ENCODE measurements around the gene KRT9. TPM values are rescaled to one million over a fixed set of nuclear protein-coding genes. Genes with fewer than 3 reads are reported as not detected.
"Not testable (repeated sequence)": the region's sequence is repeated elsewhere in the genome, so short reads cannot be mapped to it uniquely, and the experiment has no call there.

Gene KRT9
- polyA plus RNA-seq, 6 donors from 2014 or later = not detected

DNA sequence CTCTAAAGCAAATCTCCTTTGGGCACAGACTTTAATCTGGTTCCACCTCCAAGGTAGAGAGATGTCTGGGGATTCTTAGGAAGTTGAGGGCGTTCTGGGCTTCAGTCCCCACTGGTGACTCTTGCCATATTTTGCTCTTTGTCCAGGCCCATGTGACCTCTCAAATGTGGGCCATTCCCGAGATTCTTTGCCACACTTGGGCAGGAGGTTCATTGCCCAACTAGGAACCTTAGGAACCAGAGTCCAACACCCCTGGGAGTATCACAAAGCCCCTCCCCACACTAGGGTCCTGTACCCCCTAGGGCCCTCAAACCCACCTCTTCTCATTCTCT is 8.4 kb upstream of the KRT9 start:
- Mint-ChIP-seq H3K27me3 (peaks cover 20 to 76% (median 73%) of the 10 kb centered on the region in 3 donors), H3K4me1 (peaks cover 0 to 2% (median 0%) of the 10 kb centered on the region in 3 donors), H3K4me3 (no peak overlapping the region), H3K36me3 (peaks cover 0 to 7% of the 10 kb centered on the region in 2 donors), H3K27ac (peak overlapping the region in 1 of 6 donors; percentile 70), H3K9me3 (peaks cover 0 to 3% (median 2%) of the 10 kb centered on the region in 7 donors)
- ATAC-seq (ENCODE audit: low read depth in 2 of 2) = no peak
- no peak for DNase-seq

DNA sequence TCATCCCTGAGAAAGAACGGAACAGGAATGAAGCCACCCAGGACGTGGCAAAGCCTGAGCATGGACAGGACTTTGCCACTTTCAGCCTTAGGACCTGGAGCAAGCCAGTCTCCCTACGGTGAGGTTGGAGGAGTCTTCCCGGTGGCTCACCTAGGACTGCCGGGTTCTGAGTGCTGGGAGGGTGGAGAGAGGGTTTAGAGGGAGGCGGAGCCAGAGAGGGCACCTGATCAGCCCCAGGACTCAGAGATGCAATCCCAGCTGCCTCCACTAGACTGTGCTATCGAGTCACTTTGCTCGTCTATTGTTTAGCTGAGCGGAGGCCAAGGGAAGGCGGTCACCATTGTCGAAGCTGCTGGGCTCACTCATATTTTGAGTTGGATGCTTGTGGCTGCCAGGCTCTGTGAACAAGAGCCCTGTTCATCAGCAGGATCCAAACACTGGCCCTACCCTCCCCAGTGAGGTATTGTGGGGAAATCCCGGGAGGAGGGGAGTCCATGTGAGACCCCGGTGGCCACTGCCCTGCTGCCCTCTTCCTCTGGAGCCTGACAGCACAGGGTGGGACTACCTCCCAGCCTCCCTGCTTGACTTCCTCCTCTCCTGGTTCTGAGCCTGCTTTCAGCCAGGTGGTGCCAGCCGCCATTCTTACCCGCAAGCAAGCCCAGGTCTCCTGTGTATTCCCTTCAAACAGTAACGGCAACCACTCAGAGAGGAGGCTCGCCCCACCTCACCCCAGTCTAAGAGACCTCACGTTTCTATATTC is 7.8 kb upstream of the KRT9 start:
- Mint-ChIP-seq H3K36me3 (peaks cover 0 to 7% of the 10 kb centered on the region in 2 donors), H3K9me3 (peaks cover 0 to 3% (median 2%) of the 10 kb centered on the region in 7 donors), H3K4me3 (no peak overlapping the region), H3K27me3 (peaks cover 20 to 76% (median 76%) of the 10 kb centered on the region in 3 donors), H3K27ac (peak overlapping the region in 1 of 6 donors; percentile 85), H3K4me1 (peaks cover 0 to 2% (median 0%) of the 10 kb centered on the region in 3 donors)
- peak; percentile 45 to 52 for ATAC-seq (ENCODE audit: low read depth in 2 of 2)
- no peak for DNase-seq

DNA sequence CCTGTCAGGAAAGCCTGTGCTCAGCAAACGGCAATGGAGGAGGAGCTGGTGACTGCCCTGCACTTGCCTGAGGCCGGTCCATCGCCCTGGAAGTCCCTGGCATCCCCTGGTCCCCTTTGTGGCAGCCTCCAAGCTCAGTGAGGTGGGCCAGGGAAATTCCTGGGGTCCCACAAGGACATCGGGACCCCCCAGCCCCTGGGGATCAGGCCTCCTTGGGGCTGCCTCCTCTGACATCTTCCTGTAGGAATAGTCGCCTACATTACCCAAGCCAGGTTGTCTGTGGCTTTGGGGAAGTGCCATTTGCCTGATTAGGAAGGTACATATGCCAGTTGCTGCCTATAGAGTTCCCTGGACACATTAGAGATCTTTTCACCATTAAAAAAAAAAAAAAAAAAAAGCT is 7.1 kb upstream of the KRT9 start:
- H3K27me3 Mint-ChIP-seq = peaks cover 16 to 76% (median 71%) of the 10 kb centered on the region in 3 donors
- DNase-seq (no peak), ATAC-seq (ENCODE audit: low read depth in 2 of 2) (no peak)
- peaks cover 0 to 3% (median 2%) of the 10 kb centered on the region in 7 donors for H3K9me3 Mint-ChIP-seq
- H3K36me3 Mint-ChIP-seq = peaks cover 0 to 7% of the 10 kb centered on the region in 2 donors
- no peak overlapping the region for H3K27ac Mint-ChIP-seq
- peaks cover 0 to 2% (median 0%) of the 10 kb centered on the region in 3 donors for H3K4me1 Mint-ChIP-seq
- no peak overlapping the region for H3K4me3 Mint-ChIP-seq

DNA sequence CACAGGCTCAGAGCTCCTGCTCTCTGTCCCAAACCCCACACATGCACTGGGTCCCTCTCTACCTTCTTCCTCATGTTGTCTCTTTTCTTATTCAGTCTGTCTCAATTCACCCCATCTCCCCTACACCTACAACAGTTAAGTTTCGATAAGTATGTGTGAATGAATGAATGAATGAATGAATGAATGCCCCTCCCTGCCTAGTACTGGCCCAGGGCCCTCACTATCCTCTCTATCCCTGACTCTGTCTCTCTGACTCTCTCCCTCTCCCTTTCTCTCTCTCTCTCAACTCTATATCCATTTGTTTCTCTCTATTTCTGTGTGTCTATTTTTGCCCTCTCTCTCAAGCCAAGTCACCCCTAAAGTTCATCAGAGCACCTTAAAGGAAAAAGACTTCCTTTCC is 6.7 kb upstream of the KRT9 start:
- ATAC-seq (ENCODE audit: low read depth in 2 of 2) = no peak
- no peak for DNase-seq
- Mint-ChIP-seq H3K27ac (no peak overlapping the region), H3K9me3 (peaks cover 0 to 3% (median 2%) of the 10 kb centered on the region in 7 donors), H3K4me3 (no peak overlapping the region), H3K27me3 (peaks cover 16 to 75% (median 69%) of the 10 kb centered on the region in 3 donors), H3K4me1 (peaks cover 0 to 2% (median 0%) of the 10 kb centered on the region in 3 donors), H3K36me3 (peaks cover 0 to 7% of the 10 kb centered on the region in 2 donors)

DNA sequence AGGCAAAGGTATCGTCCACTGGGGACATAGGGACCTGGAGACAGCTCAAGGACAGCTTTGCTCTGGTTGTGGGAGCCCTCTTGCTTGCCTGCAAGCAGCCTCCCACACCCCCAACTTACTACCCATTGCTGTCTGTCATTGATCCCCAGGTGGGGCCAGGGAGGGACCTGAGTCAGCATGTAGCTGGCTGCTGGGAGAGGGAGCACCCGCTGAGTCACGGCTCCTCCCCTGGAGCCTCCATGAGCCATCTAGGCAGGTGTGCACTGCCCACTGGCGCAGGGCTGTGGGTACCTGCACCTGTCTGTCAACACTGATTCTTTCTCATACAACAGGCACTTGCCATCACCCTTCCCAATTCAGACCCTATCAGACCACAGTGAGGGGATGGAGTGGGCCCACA is 4.9 kb upstream of the KRT9 start:
- not testable (repeated sequence) for DNase-seq; H3K36me3 Mint-ChIP-seq; H3K4me3 Mint-ChIP-seq; H3K27ac Mint-ChIP-seq; H3K9me3 Mint-ChIP-seq; ATAC-seq (ENCODE audit: low read depth in 2 of 2); H3K4me1 Mint-ChIP-seq
- peaks cover 26 to 69% (median 67%) of the 10 kb centered on the region in 3 donors for H3K27me3 Mint-ChIP-seq

DNA sequence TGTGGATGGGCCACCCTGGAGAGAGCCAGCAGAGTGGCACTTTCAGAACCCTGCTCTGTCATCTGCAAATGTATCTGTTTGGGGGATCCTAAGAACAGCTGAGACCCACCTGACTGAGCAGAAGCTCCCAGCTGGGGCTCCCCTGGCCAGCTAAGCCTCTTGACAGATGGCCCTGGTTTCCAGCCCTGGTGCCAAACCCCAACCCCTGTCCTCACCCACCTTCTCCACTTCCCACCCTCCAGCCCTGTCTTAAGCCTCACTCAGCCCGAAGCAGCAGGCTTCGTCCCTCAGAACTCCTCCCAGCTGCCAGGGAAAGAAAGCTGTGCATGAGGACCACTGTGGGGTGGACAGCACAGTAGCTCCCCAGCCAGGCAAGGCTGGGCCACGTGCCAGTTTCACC is 3.5 kb upstream of the KRT9 start:
- H3K27ac Mint-ChIP-seq = no peak overlapping the region
- H3K4me1 Mint-ChIP-seq = peaks cover 0 to 2% (median 0%) of the 10 kb centered on the region in 3 donors
- peaks cover 0 to 7% of the 10 kb centered on the region in 2 donors for H3K36me3 Mint-ChIP-seq
- ATAC-seq (ENCODE audit: low read depth in 2 of 2) (no peak), DNase-seq (no peak)
- peaks cover 0 to 3% (median 2%) of the 10 kb centered on the region in 7 donors for H3K9me3 Mint-ChIP-seq
- peaks cover 33 to 76% (median 69%) of the 10 kb centered on the region in 3 donors for H3K27me3 Mint-ChIP-seq
- H3K4me3 Mint-ChIP-seq = no peak overlapping the region

DNA sequence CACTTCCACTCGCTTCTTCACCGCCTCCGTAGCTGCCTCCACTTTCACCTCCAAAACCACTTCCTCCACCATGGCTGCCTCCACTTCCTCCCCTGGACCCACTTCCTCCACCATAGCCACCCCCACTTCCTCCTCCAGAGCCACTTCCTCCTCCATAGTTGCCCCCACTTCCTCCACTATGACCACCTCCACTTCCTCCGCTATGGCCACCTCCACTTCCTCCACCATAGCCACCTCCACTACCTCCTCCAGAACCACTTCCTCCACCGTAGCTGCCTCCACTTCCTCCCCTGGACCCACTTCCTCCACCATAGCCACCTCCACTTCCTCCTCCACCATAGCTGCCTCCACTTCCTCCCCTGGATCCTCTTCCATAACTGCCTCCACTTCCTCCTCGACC is 4.5 kb downstream of the KRT9 start:
- ATAC-seq (ENCODE audit: low read depth in 2 of 2) (no peak), DNase-seq (no peak)
- peak overlapping the region in 2 of 8 donors; percentile 22 to 64 for H3K4me3 Mint-ChIP-seq
- peaks cover 24 to 48% (median 36%) of the 10 kb centered on the region in 3 donors for H3K27me3 Mint-ChIP-seq
- peaks cover 8 to 22% (median 14%) of the 10 kb centered on the region in 7 donors for H3K9me3 Mint-ChIP-seq
- peak overlapping the region; percentile 50 to 97 (median 90) for H3K27ac Mint-ChIP-seq
- H3K4me1 Mint-ChIP-seq = peaks cover 7 to 12% (median 10%) of the 10 kb centered on the region in 3 donors
- peaks cover 0 to 9% of the 10 kb centered on the region in 2 donors for H3K36me3 Mint-ChIP-seq

DNA sequence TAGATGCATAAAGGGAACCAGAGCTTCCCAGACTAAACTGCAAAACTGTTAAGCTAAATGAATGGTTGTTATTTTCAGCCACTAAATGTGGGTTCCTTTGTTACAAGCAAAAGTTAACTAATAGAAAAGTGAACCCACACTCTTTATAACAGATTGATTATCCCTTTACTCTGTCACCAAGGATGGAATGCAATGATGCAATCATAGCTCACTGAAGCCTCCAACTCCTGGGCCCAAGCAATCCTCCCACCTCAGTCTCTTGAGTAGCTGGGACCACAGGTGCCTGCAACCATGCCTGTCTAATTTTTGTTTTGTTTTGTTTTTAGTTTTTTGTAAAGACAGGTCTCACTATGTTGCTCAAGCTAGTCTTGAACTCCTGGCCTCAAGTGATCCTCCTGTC is 6.5 kb downstream of the KRT9 start:
- H3K27me3 Mint-ChIP-seq = peaks cover 27 to 36% (median 34%) of the 10 kb centered on the region in 3 donors
- H3K4me3 Mint-ChIP-seq = no peak overlapping the region
- H3K27ac Mint-ChIP-seq = no peak overlapping the region
- H3K4me1 Mint-ChIP-seq = peaks cover 7 to 12% (median 10%) of the 10 kb centered on the region in 3 donors
- peaks cover 8 to 22% (median 14%) of the 10 kb centered on the region in 7 donors for H3K9me3 Mint-ChIP-seq
- ATAC-seq (ENCODE audit: low read depth in 2 of 2) = no peak
- no peak for DNase-seq
- peaks cover 0 to 9% of the 10 kb centered on the region in 2 donors for H3K36me3 Mint-ChIP-seq

DNA sequence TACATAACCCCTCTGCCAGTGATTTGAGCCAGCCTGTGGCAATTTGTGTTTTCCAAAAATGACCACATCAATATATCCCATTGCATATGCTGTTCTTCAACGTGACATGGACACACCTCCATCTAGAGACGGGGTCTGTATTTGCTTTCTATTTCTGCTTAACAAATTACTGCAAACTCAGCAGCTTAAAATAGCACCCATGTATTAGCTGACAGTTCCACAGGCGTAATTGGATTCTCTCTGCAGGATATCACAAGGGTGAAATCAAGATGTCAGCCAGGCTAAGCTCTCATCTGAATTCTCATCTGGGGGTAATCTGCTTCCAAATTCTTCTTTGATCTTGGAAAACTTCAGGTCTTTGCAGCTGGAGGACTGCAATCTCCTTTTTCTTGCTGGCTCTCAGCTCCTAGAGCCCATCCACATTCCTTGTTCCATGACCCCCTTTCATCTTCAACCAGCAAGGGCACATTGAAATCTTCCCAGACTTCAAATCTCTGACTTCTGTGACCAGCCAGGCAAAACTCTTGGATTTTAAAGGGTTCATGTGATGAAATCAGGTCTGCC is 8.2 kb downstream of the KRT9 start:
- ATAC-seq (ENCODE audit: low read depth in 2 of 2) (no peak), DNase-seq (no peak)
- Mint-ChIP-seq H3K9me3 (peaks cover 8 to 20% (median 14%) of the 10 kb centered on the region in 7 donors), H3K4me3 (no peak overlapping the region), H3K27ac (no peak overlapping the region), H3K36me3 (peaks cover 0 to 9% of the 10 kb centered on the region in 2 donors), H3K4me1 (peaks cover 7 to 12% (median 10%) of the 10 kb centered on the region in 3 donors), H3K27me3 (peaks cover 30 to 45% (median 33%) of the 10 kb centered on the region in 3 donors)

DNA sequence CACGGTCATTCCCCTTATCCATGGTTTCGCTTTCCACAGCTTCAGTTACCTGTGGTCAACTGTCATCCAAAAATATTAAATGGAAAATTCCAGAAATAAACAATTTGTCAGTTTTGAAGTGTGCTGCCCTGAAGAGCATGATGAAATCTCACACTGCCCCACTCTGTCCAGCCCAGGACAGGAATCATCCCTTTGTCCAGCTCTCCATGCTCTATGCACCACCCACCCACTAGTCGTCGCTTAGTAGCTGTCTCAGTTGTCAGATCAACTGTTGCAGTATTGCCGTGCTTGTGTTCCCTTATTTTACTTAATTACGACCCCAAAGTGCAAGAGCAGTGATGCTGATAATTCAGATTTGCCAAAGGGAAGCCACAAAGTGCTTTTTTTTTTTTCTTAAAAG is 10.3 kb downstream of the KRT9 start:
- Mint-ChIP-seq H3K36me3 (no peaks in the 10 kb centered on the region), H3K4me3 (no peak overlapping the region), H3K27me3 (peaks cover 42 to 66% (median 51%) of the 10 kb centered on the region in 3 donors), H3K27ac (no peak overlapping the region), H3K4me1 (peaks cover 0 to 3% (median 0%) of the 10 kb centered on the region in 3 donors), H3K9me3 (peaks cover 0 to 2% (median 0%) of the 10 kb centered on the region in 7 donors)
- DNase-seq (no peak), ATAC-seq (ENCODE audit: low read depth in 2 of 2) (no peak)

DNA sequence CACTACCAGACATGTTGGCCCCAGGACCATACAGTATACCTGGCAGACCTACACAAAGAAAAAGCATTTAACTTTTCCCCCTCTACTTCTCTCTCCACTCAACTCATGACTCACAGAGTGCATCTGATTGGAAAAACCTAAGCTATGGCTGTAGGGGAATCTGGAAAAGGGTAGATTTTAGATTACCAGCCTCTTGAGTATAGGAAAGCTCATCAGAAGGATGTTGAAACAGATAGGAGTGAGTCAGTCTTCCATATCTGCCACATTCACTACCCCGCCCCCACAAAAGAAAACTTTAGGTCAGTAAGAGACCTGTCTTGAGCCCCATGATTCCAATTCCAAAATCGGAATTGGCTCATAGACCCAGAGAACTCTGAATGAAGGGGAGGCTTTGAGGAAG is 12.3 kb downstream of the KRT9 start:
- DNase-seq (no peak), ATAC-seq (ENCODE audit: low read depth in 2 of 2) (no peak)
- Mint-ChIP-seq H3K36me3 (no peaks in the 10 kb centered on the region), H3K9me3 (no peaks in the 10 kb centered on the region), H3K4me3 (no peak overlapping the region), H3K27ac (no peak overlapping the region), H3K27me3 (peaks cover 56 to 80% (median 66%) of the 10 kb centered on the region in 3 donors), H3K4me1 (no peaks in the 10 kb centered on the region)

DNA sequence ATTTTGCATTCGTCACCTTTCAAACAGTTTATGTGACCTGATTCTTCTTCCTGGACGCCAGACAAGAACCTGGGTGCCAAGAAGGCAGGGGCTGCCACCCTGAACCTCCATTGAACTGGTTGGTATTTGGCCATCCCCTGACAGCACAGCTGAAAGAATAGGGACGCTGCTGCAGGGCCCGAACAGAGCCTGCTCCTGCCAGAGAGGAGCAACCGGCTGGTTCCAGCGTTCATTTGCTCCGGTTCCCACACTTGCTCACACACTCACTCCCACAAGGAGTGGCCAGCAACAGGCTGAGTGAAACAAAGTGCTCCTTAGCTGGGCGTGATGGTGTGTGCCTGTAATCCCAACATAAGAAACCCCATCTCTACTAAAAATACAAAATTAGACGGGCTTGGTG is 14.9 kb downstream of the KRT9 start:
- no peaks in the 10 kb centered on the region for H3K9me3 Mint-ChIP-seq
- H3K27me3 Mint-ChIP-seq = peaks cover 56 to 83% (median 80%) of the 10 kb centered on the region in 3 donors
- no peak overlapping the region for H3K27ac Mint-ChIP-seq
- ATAC-seq (ENCODE audit: low read depth in 2 of 2) (no peak), DNase-seq (no peak)
- peak overlapping the region in 1 of 8 donors; percentile 47 for H3K4me3 Mint-ChIP-seq
- H3K4me1 Mint-ChIP-seq = no peaks in the 10 kb centered on the region
- H3K36me3 Mint-ChIP-seq = no peaks in the 10 kb centered on the region

DNA sequence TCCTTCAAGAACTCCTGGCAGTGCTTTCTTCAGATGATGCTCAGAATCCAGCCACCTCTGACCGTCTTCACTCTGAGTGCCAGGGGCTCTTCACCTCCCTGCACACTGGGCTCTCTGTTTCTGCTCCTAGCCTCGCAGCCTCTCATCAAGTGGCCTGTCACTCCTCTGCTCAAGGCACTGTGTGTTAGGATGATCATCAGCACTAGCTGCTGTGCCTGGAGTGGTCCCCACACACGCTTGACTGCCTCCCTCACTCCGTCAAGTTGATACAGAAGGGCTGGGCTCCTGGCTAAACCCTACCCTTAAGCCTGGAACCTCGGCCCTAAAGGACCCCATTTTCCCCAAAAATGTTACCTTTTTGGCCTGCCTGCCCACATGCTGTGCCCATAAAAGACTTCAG is 15.6 kb downstream of the KRT9 start:
- Mint-ChIP-seq H3K9me3 (no peaks in the 10 kb centered on the region), H3K36me3 (no peaks in the 10 kb centered on the region), H3K27me3 (peaks cover 58 to 85% (median 78%) of the 10 kb centered on the region in 3 donors), H3K4me3 (no peak overlapping the region), H3K27ac (peak overlapping the region in 1 of 6 donors; percentile 72), H3K4me1 (no peaks in the 10 kb centered on the region)
- no peak for ATAC-seq (ENCODE audit: low read depth in 2 of 2)
- no peak for DNase-seq
